Caco-2 (cell line): ENCODE results near the gene PROK2. TPM values are rescaled to one million over a fixed set of nuclear protein-coding genes. Genes with fewer than 3 reads are reported as not detected.

Experiments used
- BruUV-seq: library from RNA; stranded (reverse); fragments of 400-500 nt; replicated peaks from 2 replicates; lab custom pipeline; 2021; lab: Mats Ljungman, UMichigan
- CTCF ChIA-PET: fragments of 300-600 bp; sonication (Branson Sonifier 250); formaldehyde crosslinking; loops from one replicate; lab custom pipeline; 2022; ENCODE audit warnings: antibody characterized with exemption; lab: Charles Lee
- POLR2A ChIA-PET: fragments of 300-600 bp; sonication (Branson Sonifier 250); formaldehyde crosslinking; loops from one replicate; lab custom pipeline; 2022; ENCODE audit warnings: antibody characterized with exemption; lab: Charles Lee
- DNase-seq, 2 experiments: peaks; one replicate each; pipeline versions ENCODE4 v3.0.0 to v3.0.0-alpha.2; 2020 to 2022
- H3K27me3 ChIP-seq: replicated peaks from 2 replicates; pipeline ENCODE4 v1.6.0; 2011; ENCODE audit warnings: low read length; ENCODE audit not compliant: control insufficient read depth, insufficient read depth
- H3K36me3 ChIP-seq: 2 replicates; pipeline ENCODE4 v1.5.1; 2011; ENCODE audit warnings: low read length; ENCODE audit not compliant: control insufficient read depth, insufficient read depth
- H3K4me1 ChIP-seq: fragments of 250-450 bp; sonication (Bioruptor Pico); 2 replicates; pipeline ENCODE4 v1.5.1; 2020; ENCODE audit warnings: mild to moderate bottlenecking
- H3K4me3 ChIP-seq: 2 replicates; pipeline ENCODE4 v1.5.1; 2011; ENCODE audit warnings: low read depth, mild to moderate bottlenecking, control low read depth, low read length
- H3K9me3 ChIP-seq: fragments of 250-450 bp; sonication (Bioruptor Pico); 2 replicates; pipeline ENCODE4 v1.5.1; 2020; ENCODE audit warnings: mild to moderate bottlenecking, moderate library complexity
- H3K27ac Mint-ChIP-seq: one replicate; pipeline ENCODE4 v1.8.0; 2022; ENCODE audit warnings: mixed read lengths; ENCODE audit not compliant: unreplicated experiment
- H3K27me3 Mint-ChIP-seq: one replicate; pipeline ENCODE4 v1.8.0; 2022; ENCODE audit warnings: mixed read lengths; ENCODE audit not compliant: insufficient read depth, unreplicated experiment
- H3K36me3 Mint-ChIP-seq: one replicate; pipeline ENCODE4 v1.8.0; 2022; ENCODE audit warnings: mild to moderate bottlenecking, mixed read lengths; ENCODE audit not compliant: insufficient read depth, unreplicated experiment
- H3K4me1 Mint-ChIP-seq: one replicate; pipeline ENCODE4 v1.8.0; 2022; ENCODE audit warnings: low read depth, mixed read lengths; ENCODE audit not compliant: unreplicated experiment
- H3K4me3 Mint-ChIP-seq: one replicate; pipeline ENCODE4 v1.8.0; 2022; ENCODE audit warnings: mild to moderate bottlenecking, moderate library complexity, mixed read lengths; ENCODE audit not compliant: unreplicated experiment
- H3K9me3 Mint-ChIP-seq: one replicate; pipeline ENCODE4 v1.8.0; 2022; ENCODE audit warnings: mixed read lengths; ENCODE audit not compliant: unreplicated experiment
- intact Hi-C: fragments of 100-400 bp; cut with micrococcal nuclease; formaldehyde crosslinking; loops from one replicate; pipeline ENCODE4 v1.10.0; 2022; ENCODE audit not compliant: unreplicated experiment
- total RNA-seq: library from RNA; stranded (reverse); gene quantifications from 2 replicates; pipeline ENCODE4 v1.2.3, GENCODE V29; 2022
- TF ChIP-seq, protein P1 (sequence below), 2 experiments: fragments of 200-600 bp in 1 of 2; IDR thresholded peaks; 1 replicate in 1 of 2; 2 replicates in 1 of 2; pipeline versions ENCODE4 v1.5.1 to v1.8.0; 2011 to 2022; ENCODE audit warnings: antibody characterized with exemption in 1 of 2, control low read depth in 1 of 2, inconsistent platforms in 1 of 2, low read depth in 1 of 2, low read length in 1 of 2, mild to moderate bottlenecking in 1 of 2, moderate library complexity in 1 of 2; ENCODE audit not compliant: insufficient read depth in 1 of 2, severe bottlenecking in 1 of 2, unreplicated experiment in 1 of 2

PROK2 gene
- total RNA-seq, 1 experiment from 2014 or later: not detected

DNA sequence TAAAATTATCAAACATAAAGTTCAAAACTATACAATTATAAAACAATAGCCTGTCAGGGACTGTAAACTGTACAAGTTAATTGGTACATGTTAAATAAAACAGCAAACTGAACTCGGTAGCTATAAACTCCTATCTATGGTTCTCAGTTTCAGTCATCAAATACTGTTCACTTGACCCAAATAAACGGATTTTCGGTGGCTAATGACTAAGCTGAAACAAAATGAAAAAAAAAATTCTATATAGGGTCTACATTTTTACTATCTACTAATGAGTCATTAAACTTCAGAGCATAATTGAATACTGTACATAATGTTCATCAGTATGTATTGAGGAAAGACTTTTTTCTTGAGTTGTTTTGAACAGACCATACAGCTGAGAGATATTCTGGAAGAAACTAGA, 6.6 kb downstream of the PROK2 start:
- ChIA-PET POLR2A (no interaction called here), CTCF (no interaction called here)
- Histone ChIP-seq H3K4me3 (no peak overlapping the region), H3K9me3 (no peaks in the 10 kb centered on the region), H3K36me3 (no peaks in the 10 kb centered on the region), H3K4me1 (no peaks in the 10 kb centered on the region), H3K27me3 (peaks cover 1% of the 10 kb centered on the region; the same call in 1 of the 2 replicates)
- Mint-ChIP-seq H3K4me3 (no peak overlapping the region), H3K27ac (no peak overlapping the region), H3K4me1 (no peaks in the 10 kb centered on the region), H3K27me3 (no peaks in the 10 kb centered on the region), H3K36me3 (no peaks in the 10 kb centered on the region), H3K9me3 (no peaks in the 10 kb centered on the region)
- TF ChIP-seq, protein P1, sequence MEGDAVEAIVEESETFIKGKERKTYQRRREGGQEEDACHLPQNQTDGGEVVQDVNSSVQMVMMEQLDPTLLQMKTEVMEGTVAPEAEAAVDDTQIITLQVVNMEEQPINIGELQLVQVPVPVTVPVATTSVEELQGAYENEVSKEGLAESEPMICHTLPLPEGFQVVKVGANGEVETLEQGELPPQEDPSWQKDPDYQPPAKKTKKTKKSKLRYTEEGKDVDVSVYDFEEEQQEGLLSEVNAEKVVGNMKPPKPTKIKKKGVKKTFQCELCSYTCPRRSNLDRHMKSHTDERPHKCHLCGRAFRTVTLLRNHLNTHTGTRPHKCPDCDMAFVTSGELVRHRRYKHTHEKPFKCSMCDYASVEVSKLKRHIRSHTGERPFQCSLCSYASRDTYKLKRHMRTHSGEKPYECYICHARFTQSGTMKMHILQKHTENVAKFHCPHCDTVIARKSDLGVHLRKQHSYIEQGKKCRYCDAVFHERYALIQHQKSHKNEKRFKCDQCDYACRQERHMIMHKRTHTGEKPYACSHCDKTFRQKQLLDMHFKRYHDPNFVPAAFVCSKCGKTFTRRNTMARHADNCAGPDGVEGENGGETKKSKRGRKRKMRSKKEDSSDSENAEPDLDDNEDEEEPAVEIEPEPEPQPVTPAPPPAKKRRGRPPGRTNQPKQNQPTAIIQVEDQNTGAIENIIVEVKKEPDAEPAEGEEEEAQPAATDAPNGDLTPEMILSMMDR (IDR thresholded peaks at IDR 0.05; ENCODE audit: insufficient read depth in 1 of 2, low read depth in 1 of 2, low read length in 1 of 2, severe bottlenecking in 1 of 2, unreplicated experiment in 1 of 2): no peak
- BruUV-seq: no TSS peak
- no peak for DNase-seq
- intact Hi-C loops: no loop called here

DNA sequence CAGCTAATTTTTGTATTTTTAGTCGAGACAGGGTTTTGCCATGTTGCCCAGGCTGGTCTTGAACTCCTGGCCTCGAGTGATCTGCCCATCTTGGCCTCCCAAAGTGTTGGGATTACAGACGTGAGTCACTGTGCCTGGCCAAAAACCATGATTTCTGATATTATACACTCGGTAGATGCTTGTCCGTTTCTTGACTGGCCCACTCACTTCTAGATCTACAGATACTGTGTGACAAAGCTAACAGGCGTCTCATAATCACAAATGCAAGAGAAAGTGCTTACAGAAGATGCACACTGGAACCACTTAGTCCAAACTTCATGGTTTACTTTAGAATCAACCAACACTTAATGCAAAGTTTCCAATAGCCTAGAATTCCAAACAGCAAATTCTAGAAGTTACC, 8.4 kb downstream of the PROK2 start:
- ChIA-PET POLR2A (no interaction called here), CTCF (no interaction called here)
- intact Hi-C loops: no loop called here
- no peaks in the 10 kb centered on the region for H3K4me1 Mint-ChIP-seq
- Histone ChIP-seq H3K4me3 (no peak overlapping the region), H3K36me3 (no peaks in the 10 kb centered on the region), H3K9me3 (no peaks in the 10 kb centered on the region), H3K27me3 (peaks cover 1% of the 10 kb centered on the region; the same call in 1 of the 2 replicates), H3K4me1 (no peaks in the 10 kb centered on the region)
- H3K9me3 Mint-ChIP-seq: no peaks in the 10 kb centered on the region
- DNase-seq: no peak
- H3K27ac Mint-ChIP-seq: no peak overlapping the region
- H3K4me3 Mint-ChIP-seq: no peak overlapping the region
- no peaks in the 10 kb centered on the region for H3K36me3 Mint-ChIP-seq
- H3K27me3 Mint-ChIP-seq: peaks cover 3% of the 10 kb centered on the region
- TF ChIP-seq, protein P1 (IDR thresholded peaks at IDR 0.05; ENCODE audit: insufficient read depth in 1 of 2, low read depth in 1 of 2, low read length in 1 of 2, severe bottlenecking in 1 of 2, unreplicated experiment in 1 of 2): no peak
- no TSS peak for BruUV-seq

DNA sequence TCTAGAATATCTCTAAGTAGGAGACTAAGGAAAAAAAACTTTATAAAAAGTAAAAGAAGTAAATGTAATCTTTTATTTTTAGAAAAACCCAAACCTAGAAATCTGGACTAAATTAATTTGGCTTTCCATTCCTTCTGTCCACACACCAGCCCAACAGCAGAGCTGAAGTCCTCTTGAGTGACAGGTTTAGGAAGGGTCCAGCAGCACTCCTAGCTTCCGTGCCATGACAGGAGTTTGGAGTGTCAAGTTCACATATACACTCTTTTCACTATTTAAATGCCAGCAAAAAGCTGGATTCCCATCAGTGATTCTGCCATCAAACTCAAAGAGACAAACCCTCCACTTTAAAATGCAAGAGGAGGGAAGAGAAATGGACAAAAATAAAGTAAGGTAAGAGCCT, 13.1 kb downstream of the PROK2 start:
- no peak for DNase-seq
- CTCF ChIA-PET: no interaction called here
- no peaks in the 10 kb centered on the region for H3K36me3 Mint-ChIP-seq
- no peaks in the 10 kb centered on the region for H3K4me1 ChIP-seq
- BruUV-seq: no TSS peak
- no peak overlapping the region for H3K4me3 ChIP-seq
- TF ChIP-seq, protein P1 (IDR thresholded peaks at IDR 0.05; ENCODE audit: insufficient read depth in 1 of 2, low read depth in 1 of 2, low read length in 1 of 2, severe bottlenecking in 1 of 2, unreplicated experiment in 1 of 2): no peak
- no peaks in the 10 kb centered on the region for H3K4me1 Mint-ChIP-seq
- no peaks in the 10 kb centered on the region for H3K36me3 ChIP-seq
- H3K4me3 Mint-ChIP-seq: no peak overlapping the region
- intact Hi-C loops: no loop called here
- H3K27ac Mint-ChIP-seq: no peak overlapping the region
- H3K9me3 ChIP-seq: no peaks in the 10 kb centered on the region
- POLR2A ChIA-PET: no interaction called here
- no peaks in the 10 kb centered on the region for H3K27me3 ChIP-seq
- peaks cover 12% of the 10 kb centered on the region for H3K27me3 Mint-ChIP-seq
- H3K9me3 Mint-ChIP-seq: no peaks in the 10 kb centered on the region
